Adrenal gland (tissue), 5 donors: ENCODE measurements around the gene CACNG6.

Experiments
- CTCF ChIP-seq, 6 experiments: fragments of 450-650 bp in 4 of 6; fragments of 200-600 bp in 2 of 6; sonication (generic) in 1 of 6; IDR thresholded peaks; 1 replicate in 5 of 6; 2 replicates in 1 of 6; pipeline versions ENCODE4 v1.5.1 to v1.8.0; 2016 to 2021; ENCODE audit warnings: antibody characterized with exemption in 6 of 6, mild to moderate bottlenecking in 2 of 6, moderate library complexity in 1 of 6
- POLR2A ChIP-seq, 2 donors: fragments of 450-650 bp; IDR thresholded peaks; one replicate each; pipeline ENCODE4 v1.6.1; 2017; ENCODE audit warnings: antibody characterized with exemption in 2 of 2, mild to moderate bottlenecking in 2 of 2, moderate library complexity in 1 of 2
- donor health status: DM: no; HTN: no; CAD: no.

- TF ChIP-seq CTCF (IDR thresholded peaks at IDR 0.05) = no peak
- no peak for TF ChIP-seq POLR2A (IDR thresholded peaks at IDR 0.05)
Measured at GRCh38 chr19:53983457-53984289, 7.8 kb upstream of the CACNG6 start.
